C4-2B (cell line): ENCODE measurements around the gene CRISPLD2.
"Not testable (repeated sequence)": the region's sequence is repeated elsewhere in the genome, so short reads cannot be mapped to it uniquely, and the experiment has no call there.

Experiments used
- H3K27ac ChIP-seq: fragments of 450-650 bp; 2 replicates; pipeline ENCODE4 v1.5.1; 2017
- CTCF ChIP-seq: fragments of 450-650 bp; conservative IDR thresholded peaks from 2 replicates; pipeline ENCODE4 v1.5.1; 2017; ENCODE audit warnings: mild to moderate bottlenecking
- ZFX ChIP-seq: fragments of 450-650 bp; IDR thresholded peaks from 2 replicates; pipeline ENCODE4 v1.6.1; 2017

The CRISPLD2 gene

DNA sequence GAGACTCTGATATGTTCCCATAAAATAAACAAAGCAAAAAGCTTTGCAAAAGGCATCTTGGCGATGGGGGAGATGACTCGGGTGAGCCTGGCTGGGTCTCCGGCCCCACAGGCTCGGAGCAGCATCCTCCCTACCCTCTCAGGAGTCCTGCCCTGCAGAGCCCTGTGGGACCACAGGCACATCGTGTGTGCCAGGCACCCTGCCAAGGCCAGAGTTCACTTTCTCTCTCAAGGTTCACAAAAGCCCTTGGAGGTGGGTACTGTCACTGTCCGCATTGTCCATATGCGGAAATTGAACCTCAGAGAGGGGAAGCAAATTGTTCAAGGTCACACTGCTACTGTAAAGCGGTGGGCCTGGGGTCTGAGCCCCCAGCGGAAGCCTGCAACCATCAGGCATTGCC is 48.5 kb downstream of the CRISPLD2 start:
- no peak overlapping the region for H3K27ac ChIP-seq
- TF ChIP-seq CTCF (no peak), ZFX (no peak)

- H3K27ac ChIP-seq: no peak overlapping the region
- TF ChIP-seq CTCF: no peak
These were observed 49.2 kb downstream of the CRISPLD2 start for GRCh38 chr16:84868829-84869472.

GRCh38 chr16:84869473-84869845 is 49.7 kb downstream of the CRISPLD2 start:
- no peak overlapping the region for H3K27ac ChIP-seq
- TF ChIP-seq CTCF (no peak), ZFX (no peak)

- not testable (repeated sequence) for H3K27ac ChIP-seq
These were observed 53.2 kb downstream of the CRISPLD2 start for GRCh38 chr16:84872971-84873370.

GRCh38 chr16:84874004-84874435 is 54.2 kb downstream of the CRISPLD2 start:
- H3K27ac ChIP-seq: no peak overlapping the region
- no peak for TF ChIP-seq ZFX
- TF ChIP-seq CTCF: no peak

DNA sequence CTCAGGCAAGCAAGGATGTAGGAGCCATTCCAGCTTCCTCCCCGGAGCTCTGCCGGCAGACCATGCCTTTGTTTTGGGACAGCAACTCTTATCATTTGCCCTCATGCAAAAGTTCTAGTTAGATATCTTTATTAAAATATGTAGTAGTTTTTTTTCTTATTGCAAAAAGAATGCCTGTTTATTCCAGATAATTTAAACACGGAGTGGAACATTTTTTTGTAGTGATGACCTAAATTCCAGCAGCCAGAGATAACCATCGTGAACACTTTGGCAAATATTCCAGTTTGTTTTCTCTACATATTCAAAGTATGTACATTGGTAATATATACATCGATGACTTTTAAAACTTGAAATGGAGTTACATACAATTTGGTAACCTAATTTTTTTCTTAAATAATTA is 54.8 kb downstream of the CRISPLD2 start:
- TF ChIP-seq CTCF: no peak
- no peak for TF ChIP-seq ZFX
- H3K27ac ChIP-seq: no peak overlapping the region

- H3K27ac ChIP-seq: no peak overlapping the region
These were observed 55.2 kb downstream of the CRISPLD2 start for GRCh38 chr16:84874983-84875382.

More at GRCh38 chr16:84874983-84875382, 55.2 kb downstream of the CRISPLD2 start:
- TF ChIP-seq CTCF (no peak), ZFX (no peak)
